Ammon's horn (tissue), 1 donor: Measurements from ENCODE around the gene MXD4.
"Not testable (repeated sequence)": the region's sequence is repeated elsewhere in the genome, so short reads cannot be mapped to it uniquely, and the experiment has no call there.

Source experiments
- DNase-seq: peaks from one replicate; pipeline ENCODE4 v3.0.0-alpha.2; 2016; ENCODE audit warnings: low spot score

MXD4 gene

DNA sequence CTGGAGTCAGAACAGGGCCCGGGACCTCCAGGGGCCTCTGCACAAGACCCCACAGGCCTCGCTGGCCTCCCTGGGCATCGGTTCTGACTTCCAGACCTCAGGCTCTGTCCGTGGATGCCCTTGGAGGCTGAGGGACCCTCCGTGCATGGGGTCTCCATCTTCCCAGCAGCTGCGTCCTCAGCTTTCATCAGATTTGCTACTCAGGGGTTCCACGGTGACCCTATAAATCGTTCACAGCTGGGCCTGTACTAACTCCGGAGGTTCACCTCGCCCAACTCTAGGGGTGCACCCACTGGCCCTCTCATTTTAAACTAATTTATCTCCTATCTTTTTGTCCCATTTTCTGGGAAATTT lies 13.1 kb upstream of the MXD4 start:
- DNase-seq, result not testable (repeated sequence)

DNA sequence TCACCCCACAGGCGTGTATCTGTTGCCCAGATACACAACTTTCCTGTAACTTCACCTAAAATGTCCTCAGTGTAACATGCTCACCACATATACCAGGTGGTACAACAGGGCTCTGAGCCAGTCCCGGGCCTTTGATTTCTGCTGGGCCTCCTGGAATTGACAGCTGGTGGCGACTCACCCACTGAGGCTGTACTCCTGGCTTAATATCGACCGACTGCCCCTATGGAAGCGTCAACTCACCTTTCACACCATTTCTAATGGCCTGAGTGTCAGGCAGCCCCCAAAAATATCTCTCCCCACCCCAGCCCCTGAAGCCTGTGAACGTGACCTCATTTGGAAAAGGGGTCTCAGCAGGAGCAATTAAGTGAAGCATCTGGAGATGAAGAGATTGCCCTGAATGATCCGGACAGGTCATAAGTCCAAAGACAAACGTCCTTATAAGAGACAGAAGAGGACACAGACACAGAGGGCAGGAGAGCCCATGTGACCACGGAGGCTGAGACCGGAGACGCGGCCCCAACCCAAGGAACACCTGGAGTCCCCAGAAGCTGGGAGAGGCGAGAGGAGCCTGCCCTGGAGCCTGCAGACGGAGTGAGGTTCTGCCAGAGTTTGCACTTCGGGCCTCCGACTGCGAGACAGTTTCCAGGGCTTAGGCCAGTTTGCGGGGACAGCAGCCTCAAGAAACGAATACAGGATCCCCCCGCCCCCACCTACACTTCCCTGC lies 12.6 kb upstream of the MXD4 start:
- DNase-seq, result no peak

DNA sequence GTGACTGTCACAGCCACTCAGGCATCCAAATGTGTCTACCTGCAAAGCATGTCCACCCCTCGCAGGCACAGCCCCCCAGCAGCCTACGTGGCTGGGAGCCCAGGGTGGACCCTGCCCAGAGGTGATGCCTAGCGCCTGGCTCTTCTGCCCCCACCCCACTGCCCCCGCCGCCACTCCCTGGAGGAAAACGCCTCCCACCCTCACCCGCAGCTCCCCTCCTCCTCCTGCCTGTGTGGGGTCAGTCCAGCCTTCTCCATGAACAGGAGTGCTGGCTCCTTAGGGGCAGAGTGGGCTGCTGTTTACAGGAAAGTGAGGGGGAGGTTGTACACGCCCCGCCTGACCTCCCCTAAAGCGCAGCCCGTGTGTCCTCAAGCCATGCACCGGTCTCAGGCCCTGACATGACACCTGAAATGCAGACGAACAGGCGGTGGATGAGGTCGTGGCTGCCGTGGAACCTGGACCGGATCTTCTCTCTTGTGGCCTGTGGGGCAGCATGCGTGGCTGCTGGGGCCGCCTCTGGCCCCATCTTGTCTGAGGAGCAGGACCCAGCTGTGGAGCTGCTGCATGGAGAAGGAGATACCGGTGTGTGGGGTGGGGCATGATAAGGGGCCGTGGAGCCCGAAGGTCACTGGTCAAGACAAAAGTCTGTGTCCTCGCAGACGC lies 11.9 kb upstream of the MXD4 start:
- DNase-seq, result no peak

DNA sequence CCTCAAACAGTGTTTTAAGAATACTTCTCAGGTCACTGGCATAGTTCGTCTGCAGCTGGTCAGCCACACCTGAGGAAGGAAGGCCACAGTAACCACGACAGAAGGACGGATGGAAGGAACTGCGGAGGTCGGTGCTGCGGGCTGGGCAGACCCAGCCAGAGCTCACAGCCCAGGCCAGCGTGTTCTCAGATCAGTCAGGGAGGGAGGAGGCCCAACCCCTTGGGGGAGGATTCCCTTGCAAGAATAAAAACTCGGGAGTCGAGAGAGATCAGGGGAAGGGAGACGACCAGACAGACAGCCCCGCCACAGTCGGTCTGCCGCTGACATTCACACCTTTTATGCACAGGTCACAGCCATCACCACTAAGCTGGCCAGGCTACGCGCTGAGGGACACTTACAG lies 11.3 kb upstream of the MXD4 start:
- no peak for DNase-seq

DNA sequence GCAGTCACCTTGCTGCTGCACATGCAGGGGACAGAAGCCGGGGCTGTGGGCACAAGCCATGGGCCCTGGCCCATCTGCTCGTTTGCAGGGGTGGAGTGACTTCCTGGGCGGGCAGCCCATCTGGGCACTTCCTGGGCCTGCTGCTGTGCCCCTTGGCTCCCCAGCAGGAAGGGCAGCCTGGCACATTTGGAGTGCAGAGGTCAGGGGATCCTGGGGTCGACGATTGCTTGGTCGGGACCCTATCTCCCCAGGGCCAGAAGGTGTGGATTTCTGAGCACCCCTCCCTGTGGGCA lies 10.9 kb upstream of the MXD4 start:
- no peak for DNase-seq

DNA sequence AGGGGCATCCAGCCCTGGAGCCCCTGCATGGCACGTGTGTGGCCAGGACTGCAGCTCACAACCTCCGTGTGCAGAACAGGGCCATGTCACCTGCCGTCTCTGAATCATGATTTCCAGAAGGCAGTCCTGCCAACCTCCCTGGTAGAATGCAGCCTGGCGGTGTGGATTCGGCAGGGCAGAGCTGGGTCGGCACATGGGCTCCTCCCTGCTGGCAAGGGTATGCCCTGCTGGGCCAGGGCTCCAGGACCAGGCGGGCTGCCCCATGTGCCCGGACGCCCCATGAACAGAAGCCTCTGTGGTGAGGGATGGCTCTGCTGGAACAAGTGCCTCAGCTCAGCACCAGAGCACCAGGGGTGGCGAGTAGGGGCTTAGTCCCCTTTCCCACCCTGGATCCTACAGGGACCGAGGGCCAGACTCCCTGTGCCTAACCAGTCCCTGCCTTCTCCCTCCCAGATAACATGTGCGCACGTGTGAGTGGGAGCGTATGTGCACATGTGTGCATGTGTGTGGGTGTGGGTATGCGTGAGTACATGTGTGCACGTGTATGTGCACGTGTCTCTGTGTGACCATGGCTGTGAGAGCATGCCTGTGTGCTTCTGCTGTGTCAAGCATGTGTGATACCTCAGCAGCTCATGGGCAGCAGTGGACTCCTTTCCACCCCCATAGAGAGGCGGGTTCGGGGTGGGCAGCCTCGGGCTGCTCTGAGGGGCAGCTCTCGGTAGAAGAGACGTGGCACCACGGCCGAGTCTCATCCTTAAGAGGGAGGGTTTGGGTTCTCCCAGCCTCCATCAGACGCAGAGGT lies 10.3 kb upstream of the MXD4 start:
- DNase-seq, result no peak

DNA sequence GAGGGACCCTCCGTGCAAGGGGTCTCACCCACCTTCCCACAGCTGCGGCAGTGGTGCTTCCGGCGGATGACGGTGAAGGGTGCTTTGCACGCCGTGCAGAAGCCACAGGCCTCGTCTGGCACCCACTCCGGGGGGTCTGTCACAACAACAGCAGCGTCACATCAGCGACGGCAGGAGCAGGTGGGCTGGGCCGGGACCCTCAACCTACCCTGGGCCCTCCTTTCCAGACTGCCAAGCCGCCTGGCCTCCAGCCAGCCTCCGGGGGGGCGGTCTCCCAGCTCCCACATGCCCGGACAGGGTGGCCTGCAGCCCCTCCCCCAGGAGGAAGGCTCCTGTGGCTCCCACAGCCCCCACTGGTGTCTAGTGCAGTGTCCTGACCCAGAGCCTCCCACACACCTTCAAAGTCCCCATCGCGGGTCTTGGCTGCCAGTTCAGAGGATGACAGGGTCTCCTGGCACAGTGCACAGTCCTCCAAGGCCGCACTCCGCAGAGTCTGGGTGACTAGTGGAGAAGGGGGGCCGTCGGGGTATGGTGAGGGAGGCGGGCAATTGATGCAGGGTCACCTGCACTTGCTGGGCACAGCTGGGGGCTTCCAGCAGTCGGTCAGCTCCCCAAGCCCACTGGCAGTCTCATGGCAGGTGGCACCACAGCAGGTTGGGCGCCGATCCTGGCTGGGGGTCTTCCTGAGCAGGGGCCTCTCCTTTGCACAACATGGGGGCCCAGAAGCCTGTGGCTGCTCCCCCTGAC lies 9.5 kb upstream of the MXD4 start:
- DNase-seq, result no peak

DNA sequence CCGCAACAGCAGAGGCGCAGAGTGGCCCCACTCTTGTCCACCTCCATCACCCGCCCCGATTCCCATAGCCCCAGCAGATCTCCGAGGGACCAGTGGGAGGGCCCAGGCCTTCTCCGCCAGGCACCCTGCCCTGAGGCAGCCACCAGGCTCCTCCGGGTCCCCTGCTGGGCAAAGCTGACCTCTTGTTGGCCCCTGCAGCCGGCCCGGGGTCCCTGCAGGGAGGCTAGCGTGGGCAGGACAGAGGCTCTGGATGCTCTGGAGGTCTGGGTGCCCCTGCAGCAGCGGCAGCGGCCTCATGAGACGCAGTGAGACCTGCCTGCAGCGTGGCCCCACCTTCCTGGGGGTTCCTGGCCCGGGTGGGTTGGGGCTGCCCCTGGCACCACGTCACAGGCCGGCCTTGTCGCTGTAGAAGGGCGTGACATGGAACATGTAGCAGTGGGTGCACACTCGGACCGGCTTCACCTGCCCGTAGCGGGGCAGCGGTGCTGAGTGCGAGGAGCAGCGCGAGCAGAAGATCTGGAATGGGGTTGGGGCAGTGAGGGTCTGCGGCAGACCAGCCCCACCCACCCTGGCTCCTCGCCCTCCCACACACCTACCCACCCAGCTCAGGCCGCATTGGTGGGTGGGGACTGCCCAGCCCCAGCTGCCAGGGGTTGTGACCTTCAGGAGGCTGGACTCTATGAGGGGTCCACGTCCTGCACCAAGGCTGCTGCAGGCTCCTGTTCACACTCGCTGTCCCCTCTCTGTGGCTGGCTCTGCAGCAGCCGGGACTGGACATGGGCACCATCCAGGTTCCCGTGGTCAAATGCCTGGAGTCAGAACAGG lies 8.6 kb upstream of the MXD4 start:
- DNase-seq, result no peak

DNA sequence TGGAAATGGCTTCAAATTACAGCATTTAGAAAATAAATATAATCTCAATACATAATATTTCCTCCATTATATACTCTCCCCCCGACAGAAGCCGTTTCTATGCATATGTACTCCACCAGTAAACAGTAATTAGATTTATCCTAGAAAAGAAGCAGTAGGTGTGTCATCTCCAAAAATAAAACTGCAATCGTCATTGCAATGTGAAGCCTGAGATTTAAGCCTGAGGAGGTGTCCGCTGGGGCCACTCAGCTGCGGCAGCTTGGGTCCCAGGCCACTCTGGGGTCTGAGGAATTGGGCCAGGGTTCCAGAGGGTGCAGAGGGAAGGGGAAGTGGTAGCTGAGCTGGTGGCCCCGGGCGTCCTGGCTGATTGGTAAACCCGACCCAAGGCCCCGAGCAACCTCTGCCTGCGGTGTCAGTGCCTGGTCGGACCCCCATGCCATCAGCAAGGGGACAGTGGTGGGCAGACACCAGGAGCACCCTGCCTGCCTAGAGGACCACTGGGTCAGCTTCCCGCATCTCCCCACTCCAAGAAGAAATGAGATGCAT lies 7.8 kb upstream of the MXD4 start:
- no peak for DNase-seq

DNA sequence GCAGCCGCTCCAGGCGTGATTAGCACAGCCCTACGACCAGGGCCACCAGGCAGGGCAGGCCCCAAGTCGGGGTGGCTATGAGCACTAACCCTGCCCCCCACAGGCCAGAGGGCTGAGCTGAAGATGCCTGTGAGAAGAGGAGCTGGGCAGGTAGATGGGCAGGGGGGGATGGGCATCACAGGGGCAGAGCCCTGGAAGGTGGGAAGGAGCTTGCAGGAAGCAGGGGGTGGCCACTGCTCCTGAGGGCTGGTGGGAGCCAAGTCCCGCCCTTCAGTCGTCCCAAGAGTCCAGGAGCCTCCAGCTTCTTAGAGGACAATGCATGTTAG lies 7.3 kb upstream of the MXD4 start:
- DNase-seq, result no peak

DNA sequence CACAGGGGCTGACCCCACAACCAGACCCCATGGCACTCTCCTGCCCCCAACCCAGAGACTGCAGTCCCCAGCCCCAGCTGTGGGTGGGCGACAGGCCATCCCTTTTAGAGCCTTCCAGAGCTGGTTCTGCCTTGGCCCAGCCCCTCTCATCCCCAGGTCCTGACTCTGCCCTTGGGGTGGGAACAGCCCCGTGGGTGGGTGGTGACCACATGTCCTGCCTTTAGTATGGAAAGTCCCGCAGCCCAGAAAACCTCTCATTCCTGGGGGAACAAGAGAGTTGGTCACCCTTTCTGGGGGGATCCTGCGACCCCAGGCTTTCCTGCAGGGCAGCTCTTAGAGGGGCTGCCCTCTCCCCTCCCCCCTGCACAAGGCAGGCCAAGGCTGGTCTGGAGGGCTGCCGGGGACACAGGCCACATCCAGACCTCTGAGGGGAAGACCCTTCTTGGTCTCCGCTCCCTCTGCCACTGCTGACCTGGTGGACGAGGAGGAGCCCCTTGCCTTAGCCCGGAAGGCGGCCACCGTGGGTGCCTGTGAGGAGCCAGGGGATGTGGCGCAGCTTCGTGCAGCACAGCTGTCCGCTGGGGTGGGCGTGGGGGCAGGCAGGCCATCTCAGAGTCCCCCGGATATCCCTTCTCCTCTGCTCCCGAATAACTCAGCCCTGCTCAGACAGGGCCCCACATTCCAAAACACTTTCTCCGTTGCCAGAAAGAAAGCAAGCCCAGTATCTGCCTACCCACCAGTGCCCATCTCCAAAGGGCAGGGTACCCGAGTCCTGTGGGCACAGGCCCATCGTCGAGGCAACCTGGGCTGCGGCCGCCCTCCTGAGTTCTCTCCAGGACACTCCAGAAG lies 6.7 kb upstream of the MXD4 start:
- DNase-seq, result no peak

DNA sequence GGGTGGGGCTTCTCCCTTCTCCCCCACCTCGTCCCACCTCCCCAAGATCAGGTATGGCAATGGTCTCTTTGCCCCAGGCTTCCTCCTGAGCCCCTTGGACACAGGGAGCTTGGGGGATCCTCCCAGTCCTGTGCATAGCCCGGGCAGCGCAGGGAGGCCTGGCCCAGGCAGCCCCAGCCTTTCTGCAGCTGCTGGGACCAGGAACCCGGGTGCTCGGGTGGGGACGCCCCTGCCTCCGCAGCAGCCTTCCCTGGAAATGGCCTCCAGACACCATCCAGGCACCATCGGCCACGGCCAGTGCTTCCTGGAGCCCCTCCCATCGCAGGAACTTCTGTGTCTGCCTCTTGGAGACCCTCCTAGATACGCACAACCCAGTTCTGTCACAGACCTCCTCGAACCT lies 5.9 kb upstream of the MXD4 start:
- DNase-seq, result no peak

DNA sequence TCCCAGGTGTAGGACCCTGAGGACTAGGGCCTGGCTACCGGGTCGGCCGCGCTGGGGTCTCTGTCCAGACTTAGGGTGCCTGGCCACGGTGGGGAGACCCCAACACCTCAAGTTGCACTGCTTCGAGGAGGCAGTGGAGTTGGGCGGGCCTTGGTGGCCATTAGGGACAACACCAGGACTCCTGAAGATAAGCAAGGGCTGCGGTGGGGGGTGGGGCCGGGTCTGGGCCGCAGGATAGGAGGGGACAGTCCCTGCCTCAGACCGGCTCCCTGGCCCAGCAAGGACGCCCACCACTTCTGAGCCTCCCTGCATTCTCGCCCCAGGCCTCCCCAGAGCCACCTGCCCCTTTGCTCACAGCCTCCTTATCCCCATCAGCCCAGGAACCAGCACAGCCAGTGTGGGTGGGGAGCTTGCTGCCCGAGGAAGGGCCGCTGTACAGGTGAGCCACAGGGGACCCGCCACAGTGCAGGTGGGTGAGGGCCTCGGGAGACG lies 5.5 kb upstream of the MXD4 start:
- DNase-seq, result no peak

DNA sequence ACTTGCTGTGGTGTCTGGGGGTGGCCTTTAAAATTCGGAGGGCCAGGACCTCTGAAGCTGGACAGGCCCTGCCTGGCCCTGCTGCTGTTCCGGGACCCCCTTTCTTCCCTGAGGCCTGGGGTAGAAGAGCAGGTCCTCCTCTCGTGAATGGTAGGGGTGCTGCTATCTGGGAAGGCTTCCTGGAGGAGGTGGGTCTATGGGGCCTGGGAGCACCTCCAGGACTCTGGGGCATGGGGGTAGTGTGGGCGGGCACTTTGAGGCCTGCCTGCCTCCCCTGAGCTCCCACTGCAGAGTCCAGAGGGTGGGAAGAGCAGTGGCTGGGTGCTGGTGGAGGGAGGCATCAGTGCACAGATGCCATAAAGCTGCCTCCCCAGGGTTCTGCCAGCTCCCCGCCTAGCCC lies 4.9 kb upstream of the MXD4 start:
- no peak for DNase-seq

DNA sequence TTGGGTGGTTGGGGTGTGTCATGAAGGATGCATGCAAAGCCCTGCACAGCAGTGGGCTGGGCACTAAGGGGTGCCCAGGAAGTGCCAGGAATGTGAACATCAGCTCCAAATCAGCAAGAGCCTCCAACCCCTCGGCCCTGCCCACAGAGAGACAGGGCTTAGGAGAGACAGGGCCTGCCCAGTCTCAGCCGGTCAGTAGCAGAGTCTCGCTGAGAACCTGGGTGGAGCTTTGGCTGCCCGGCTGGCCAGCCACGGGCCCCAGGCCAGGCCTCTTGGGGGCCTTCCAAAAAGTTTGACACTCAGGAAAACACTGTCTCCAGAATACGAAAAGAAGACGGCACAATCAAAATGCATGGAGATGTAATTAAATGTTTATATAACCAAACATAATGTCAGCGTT lies 4.3 kb upstream of the MXD4 start:
- no peak for DNase-seq

DNA sequence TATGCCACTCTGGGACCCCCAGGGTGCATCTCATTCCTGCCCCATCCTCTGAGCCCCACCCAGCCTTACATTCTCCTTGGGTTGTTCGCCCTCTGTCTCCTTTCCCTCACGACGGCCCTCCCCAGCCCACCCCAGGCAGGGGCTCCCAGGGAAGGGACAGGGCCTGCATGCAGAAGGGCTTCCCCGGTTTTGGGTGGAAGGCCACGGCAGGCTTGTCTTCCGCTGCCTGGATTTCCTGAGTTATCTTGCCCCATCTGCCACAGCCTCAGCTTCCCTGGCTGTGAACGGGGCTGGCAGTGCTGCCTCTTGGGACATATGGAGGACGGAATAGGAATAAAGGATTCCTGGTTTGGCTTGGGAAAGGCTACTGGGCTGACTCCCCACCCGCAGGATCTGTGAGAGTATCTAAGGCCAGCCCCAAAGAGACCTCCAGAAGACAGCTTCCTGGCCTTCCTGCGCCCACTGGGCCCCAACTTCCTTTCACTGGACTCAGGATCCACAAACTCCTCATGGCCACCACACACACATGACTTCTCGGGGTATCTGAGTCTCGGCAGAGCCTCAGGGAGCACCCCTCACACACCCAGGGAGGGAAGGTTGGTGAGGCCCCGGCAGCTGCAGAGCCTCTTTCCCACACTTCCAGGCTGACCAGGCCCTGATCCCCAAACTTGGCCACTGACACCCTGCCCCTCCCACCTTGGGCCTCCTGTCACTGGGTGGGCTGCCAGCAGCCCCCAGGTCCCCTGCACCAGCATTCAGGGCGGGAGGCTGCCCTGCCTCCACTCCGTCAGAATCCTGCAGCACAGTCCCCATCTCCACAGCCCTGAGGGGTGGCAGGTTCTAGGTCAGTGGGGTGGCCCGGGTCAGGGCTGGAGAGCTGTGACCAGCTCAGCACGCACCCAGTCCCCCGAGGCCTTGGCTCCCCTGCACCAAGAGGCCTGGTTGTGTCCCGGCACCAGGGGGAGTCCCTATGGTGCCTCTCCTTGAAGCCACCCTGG lies 3.5 kb upstream of the MXD4 start:
- no peak for DNase-seq

DNA sequence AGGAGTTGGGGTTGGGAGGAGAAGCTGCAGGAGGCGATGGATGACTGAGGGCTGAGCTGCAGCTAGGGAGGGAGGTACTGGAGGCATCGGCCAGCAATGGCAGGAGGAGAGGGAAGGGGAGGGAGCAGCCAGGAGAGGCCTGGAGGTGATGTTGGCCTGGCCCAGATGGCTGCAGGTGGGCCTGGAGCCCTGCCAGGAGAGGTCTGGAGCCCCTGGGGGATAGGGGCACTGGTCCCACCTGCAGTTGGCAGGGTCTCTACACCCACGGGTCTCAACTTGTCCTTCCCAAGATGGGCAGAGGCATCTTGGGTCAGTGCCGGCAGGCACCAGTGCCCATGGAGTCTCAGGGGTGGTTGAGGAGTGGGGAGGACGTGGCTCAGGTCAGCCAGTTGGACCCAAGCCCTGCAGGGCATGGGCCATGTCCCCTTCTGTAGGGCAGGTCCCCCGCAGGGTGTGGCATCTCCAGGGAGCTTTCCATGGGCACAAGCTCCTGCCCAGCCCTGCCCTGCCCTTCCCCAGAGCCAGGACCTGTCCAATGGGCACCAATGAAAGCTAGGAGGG lies 2.7 kb upstream of the MXD4 start:
- no peak for DNase-seq

DNA sequence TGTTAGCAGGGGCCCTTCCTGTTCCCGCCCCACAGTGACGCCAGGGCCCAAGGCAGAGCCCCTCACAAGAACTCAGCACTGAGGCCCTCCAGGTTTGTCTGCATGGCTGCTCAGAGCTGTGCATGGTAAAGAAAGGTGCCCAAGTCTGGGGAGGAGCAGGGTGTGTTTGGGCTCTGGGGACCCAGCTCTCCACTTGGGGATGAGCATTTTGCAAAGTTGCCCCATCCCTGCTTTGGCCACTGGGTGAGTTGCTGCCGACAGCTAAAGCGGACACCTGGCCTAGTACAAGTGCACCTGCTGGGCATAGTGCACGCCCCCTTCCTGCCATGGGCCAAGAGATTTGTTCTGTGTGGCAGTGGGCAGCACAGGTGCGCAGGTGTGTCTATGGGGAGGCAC lies 2.0 kb upstream of the MXD4 start:
- no peak for DNase-seq

DNA sequence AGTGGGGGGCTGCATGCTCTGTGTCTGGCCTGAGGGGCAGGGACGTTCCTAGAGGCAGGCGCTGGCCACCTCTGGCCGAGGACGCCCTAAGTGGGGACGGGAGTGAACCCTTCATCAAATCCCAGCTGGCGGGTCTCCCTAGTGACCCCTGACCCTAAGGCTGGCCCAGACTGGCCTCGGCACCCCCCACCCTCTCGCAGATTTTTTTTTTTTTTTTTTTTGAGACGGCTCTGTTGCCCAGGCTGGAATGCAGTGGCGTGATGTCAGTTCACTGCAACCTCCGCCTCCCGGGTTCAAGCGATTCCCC lies 988 bp upstream of the MXD4 start:
- no peak for DNase-seq
